ENCODE results near the gene PFKL. TPM values are rescaled to one million over a fixed set of nuclear protein-coding genes. Genes with fewer than 3 reads are reported as not detected.
"Not testable (repeated sequence)": the region's sequence is repeated elsewhere in the genome, so short reads cannot be mapped to it uniquely, and the experiment has no call there.

Gene PFKL
- total RNA-seq, 4 donors from 2014 or later, result 185 to 288 (median 249) TPM

GRCh38 chr21:44302573-44303401, 2.9 kb downstream of the PFKL start:
- peaks cover 40 to 65% (median 52%) of the 10 kb centered on the region in 4 donors for H3K4me1 ChIP-seq

DNA sequence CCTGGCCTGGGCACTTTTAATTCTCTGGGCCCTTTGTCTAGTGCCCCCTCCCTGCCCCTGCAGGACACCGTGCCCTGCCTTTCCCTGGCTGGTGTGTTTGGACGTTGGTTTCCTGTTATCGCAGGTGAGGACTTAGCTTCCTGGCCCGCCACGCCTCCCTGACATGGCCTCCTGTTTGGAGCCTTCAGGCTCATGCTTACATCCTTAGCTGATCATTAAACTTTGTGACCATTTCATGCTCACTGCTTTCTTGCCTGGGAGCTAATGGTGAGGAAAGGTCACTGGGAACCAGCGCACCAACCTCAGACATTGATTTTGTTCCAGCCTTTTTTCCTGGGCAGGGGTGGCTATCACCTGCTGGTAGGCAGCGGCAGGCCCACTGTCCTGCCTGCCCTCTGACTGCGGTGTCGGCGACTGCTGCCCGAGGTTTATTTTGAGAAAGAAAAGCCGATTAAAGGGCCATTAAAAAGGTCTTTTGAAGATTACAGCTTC, 3.7 kb downstream of the PFKL start:
- peak in 2 of 5 experiments; percentile 17 to 20 for TF ChIP-seq CTCF (IDR thresholded peaks at IDR 0.05)
- peak in 2 of 3 donors; percentile 58 to 71 for TF ChIP-seq POLR2AphosphoS5 (IDR thresholded peaks at IDR 0.05)
- no peak for TF ChIP-seq EP300 (IDR thresholded peaks at IDR 0.05; ENCODE audit: low read depth)
- peak; percentile 42 for TF ChIP-seq POLR2A (IDR thresholded peaks at IDR 0.05)
- peak overlapping the region; percentile 94 to 98 (median 98) for H3K27ac ChIP-seq
- WGBS, 2 donors (ENCODE audit: low coverage in 1 of 2), result 31 to 58% methylated on average over 5 to 12 of the region's 12 CpGs
- intact Hi-C loops (cut with DNase I; ENCODE audit: low total_unique reads) (no loop called here), in situ Hi-C loops (cut with MboI; ENCODE audit: low pct_ligation_motif_present in 1 of 4, low pct_unique_long_range_greater_than_20kb in 1 of 4, low sequenced_read_pairs in 3 of 4) (no loop called here)
- no peaks in the 10 kb centered on the region for H3K27me3 ChIP-seq
- H3K4me3 ChIP-seq, result peak overlapping the region in 1 of 4 donors; percentile 1
- H3K36me3 ChIP-seq, result no peaks in the 10 kb centered on the region
- no peaks in the 10 kb centered on the region for H3K9me3 ChIP-seq
- peaks cover 40 to 60% (median 51%) of the 10 kb centered on the region in 4 donors for H3K4me1 ChIP-seq
- DNase-seq, result peak; percentile 86

More at GRCh38 chr21:44302573-44303401, 2.9 kb downstream of the PFKL start:
- H3K36me3 ChIP-seq; H3K27me3 ChIP-seq; H3K9me3 ChIP-seq; in situ Hi-C loops (cut with MboI; ENCODE audit: low pct_ligation_motif_present in 1 of 4, low pct_unique_long_range_greater_than_20kb in 1 of 4, low sequenced_read_pairs in 3 of 4); intact Hi-C loops (cut with DNase I; ENCODE audit: low total_unique reads): not testable (repeated sequence)
- Histone ChIP-seq H3K4me3 (peak overlapping the region in 1 of 4 donors; percentile 92), H3K27ac (peak overlapping the region; percentile 94 to 98 (median 98))
- WGBS, 2 donors (ENCODE audit: low coverage in 1 of 2), result 61 to 67% methylated on average over 13 to 23 of the region's 23 CpGs
- TF ChIP-seq CTCF (IDR thresholded peaks at IDR 0.05) (peak in 2 of 5 experiments; percentile 11 to 25), POLR2AphosphoS5 (IDR thresholded peaks at IDR 0.05) (peak in 2 of 3 donors; percentile 73 to 87), POLR2A (IDR thresholded peaks at IDR 0.05) (peak; percentile 78)
- DNase-seq, result peak; percentile 87

GRCh38 chr21:44304011-44304616, 4.3 kb downstream of the PFKL start:
- Histone ChIP-seq H3K4me3 (peak overlapping the region in 1 of 4 donors; percentile 1), H3K27ac (peak overlapping the region; percentile 94 to 98 (median 98)), H3K9me3 (no peaks in the 10 kb centered on the region), H3K27me3 (no peaks in the 10 kb centered on the region), H3K4me1 (peaks cover 36 to 55% (median 50%) of the 10 kb centered on the region in 4 donors), H3K36me3 (no peaks in the 10 kb centered on the region)
- WGBS, 2 donors (ENCODE audit: low coverage in 1 of 2), result 63% methylated on average over 13 of the region's 16 CpGs; no CpG with 5 or more reads in 1 of the 2 donors
- TF ChIP-seq POLR2A (IDR thresholded peaks at IDR 0.05), result no peak
- TF ChIP-seq CTCF (IDR thresholded peaks at IDR 0.05), result peak in 1 of 5 experiments; percentile 3
- intact Hi-C loops (cut with DNase I; ENCODE audit: low total_unique reads), result no loop called here
- in situ Hi-C loops (cut with MboI; ENCODE audit: low pct_ligation_motif_present in 1 of 4, low pct_unique_long_range_greater_than_20kb in 1 of 4, low sequenced_read_pairs in 3 of 4), result no loop called here
- peak; percentile 25 for DNase-seq

DNA sequence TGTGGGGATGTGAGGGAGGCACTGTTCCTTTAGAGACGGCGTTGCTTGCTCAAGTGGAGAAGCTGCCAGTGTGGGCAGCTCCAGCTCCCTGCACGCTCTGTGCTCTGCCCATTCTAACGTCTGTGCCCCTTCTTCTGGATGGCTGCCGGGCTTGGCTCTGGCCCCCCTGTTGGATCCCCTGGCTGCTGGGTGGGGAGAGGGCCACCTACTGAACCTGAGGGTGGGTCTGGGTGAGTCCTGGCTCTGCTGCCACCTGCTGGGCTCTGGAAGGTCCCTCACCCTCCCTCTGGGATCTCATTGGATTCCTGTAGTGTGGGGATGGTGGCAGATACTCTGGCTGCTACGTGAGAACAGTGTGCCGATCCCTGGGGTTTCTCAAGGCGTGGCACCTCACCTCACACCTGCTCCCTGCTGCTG, 5.0 kb downstream of the PFKL start:
- Histone ChIP-seq H3K36me3 (no peaks in the 10 kb centered on the region), H3K27ac (peak overlapping the region; percentile 94 to 98 (median 98)), H3K4me3 (no peak overlapping the region), H3K4me1 (peaks cover 35 to 51% (median 45%) of the 10 kb centered on the region in 4 donors), H3K9me3 (no peaks in the 10 kb centered on the region), H3K27me3 (no peaks in the 10 kb centered on the region)
- DNase-seq, result peak; percentile 64
- peak; percentile 50 to 74 (median 61) for TF ChIP-seq CTCF (IDR thresholded peaks at IDR 0.05)
- TF ChIP-seq EP300 (IDR thresholded peaks at IDR 0.05; ENCODE audit: low read depth), result no peak
- TF ChIP-seq POLR2AphosphoS5 (IDR thresholded peaks at IDR 0.05), result no peak
- intact Hi-C loops (cut with DNase I; ENCODE audit: low total_unique reads) (no loop called here), in situ Hi-C loops (cut with MboI; ENCODE audit: low pct_ligation_motif_present in 1 of 4, low pct_unique_long_range_greater_than_20kb in 1 of 4, low sequenced_read_pairs in 3 of 4) (no loop called here)
- WGBS, 2 donors (ENCODE audit: low coverage in 1 of 2), result 41% methylated on average over 7 of the region's 8 CpGs; no CpG with 5 or more reads in 1 of the 2 donors
